Iris pigment epithelial cell (primary cell): ENCODE data around the gene CPLX1.
A peak's percentile ranks its signal among the peaks of the same experiment; 100 is the strongest.

ENCODE experiments used
- DNase-seq: peaks from one replicate; pipeline ENCODE4 v3.0.0-alpha.2; 2011; ENCODE audit warnings: low read depth

Gene CPLX1

DNA sequence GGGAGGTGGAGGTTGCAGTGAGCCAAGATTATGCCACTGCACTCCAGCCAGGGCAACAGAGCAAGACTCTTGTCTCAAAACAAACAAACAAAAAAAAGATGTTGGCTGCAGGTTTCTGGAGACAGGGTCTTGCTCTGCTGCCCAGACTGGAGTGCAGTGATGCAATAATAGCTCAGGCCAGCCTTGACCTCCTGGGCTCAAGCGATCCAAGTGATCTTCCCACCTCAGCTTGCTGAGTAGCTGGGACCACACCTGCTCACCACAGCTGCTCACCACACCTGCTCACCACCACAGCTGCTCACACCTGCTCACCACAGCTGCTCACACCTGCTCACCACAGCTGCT lies 29.9 kb upstream of the CPLX1 start:
- no peak for DNase-seq

DNA sequence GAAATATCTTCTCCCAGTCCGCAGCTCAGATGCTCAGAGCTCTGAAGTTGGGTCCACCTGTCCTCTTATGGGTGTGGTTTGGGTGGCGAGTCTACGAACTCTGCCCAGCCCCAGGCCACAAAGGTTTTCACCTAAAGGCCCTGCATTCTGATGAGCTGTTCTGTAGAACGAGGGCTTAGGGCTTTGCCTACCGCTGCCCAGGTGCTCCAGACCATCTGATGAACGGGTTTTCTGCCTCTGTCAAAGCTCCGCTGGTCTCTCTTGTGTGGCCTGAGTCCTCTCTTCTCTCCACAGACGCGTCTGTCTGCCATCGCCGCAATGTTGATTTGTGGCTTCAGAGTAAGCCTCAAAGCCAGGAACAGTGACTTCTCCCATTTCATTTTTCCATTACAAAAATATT lies 28.4 kb upstream of the CPLX1 start:
- DNase-seq, result no peak

DNA sequence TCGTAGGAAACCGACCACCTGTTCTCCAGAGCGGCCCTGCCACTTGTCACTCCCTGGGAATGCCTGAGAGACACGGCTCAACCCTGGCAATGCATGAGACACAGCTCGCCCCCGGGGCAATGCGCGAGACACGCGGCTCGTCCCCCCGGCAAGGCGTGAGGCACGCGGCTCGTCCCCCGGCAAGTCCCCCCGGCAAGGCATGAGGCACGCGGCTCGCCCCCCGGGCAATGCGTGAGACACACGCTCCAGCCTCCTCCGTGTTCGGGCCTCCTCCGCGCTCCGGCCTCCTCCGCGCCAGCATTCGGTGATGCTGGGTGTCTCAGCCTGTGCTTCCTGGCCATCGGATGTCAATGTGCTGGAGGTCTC lies 27.5 kb upstream of the CPLX1 start:
- no peak for DNase-seq

DNA sequence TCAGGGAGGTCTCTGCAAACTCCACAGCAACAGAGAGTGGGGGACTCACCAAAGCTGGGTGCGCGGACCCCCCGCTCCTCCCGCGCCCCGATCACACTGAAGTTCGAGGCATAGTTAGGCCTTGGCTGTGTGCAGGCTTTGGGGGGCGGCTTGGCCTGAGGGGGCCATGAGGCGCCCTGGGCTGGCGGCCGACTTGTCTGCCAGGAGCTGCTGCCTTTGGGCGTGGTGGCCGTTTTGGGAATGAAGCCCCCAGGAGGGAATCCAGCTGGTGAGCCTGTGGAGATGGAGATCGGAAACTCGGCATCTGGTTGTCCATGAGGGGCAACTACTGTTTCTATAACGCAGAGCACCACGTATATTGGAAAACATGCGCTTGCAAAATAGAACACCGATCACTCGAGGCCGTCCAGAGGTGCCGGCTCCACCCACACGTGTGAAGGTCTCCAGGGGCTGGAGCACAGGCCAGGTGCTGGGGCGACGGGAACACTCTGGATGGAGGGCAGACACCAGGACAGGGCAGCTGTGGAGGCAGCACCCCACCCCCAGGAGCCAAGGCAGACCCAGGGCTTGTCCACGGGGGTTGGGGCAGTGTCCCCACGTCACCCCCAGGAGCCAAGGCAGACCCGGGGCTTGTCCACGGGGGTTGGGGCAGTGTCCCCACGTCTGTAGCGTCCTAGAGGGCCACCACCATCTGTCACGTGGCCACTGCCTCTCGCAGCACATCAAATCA lies 25.9 kb upstream of the CPLX1 start:
- no peak for DNase-seq

DNA sequence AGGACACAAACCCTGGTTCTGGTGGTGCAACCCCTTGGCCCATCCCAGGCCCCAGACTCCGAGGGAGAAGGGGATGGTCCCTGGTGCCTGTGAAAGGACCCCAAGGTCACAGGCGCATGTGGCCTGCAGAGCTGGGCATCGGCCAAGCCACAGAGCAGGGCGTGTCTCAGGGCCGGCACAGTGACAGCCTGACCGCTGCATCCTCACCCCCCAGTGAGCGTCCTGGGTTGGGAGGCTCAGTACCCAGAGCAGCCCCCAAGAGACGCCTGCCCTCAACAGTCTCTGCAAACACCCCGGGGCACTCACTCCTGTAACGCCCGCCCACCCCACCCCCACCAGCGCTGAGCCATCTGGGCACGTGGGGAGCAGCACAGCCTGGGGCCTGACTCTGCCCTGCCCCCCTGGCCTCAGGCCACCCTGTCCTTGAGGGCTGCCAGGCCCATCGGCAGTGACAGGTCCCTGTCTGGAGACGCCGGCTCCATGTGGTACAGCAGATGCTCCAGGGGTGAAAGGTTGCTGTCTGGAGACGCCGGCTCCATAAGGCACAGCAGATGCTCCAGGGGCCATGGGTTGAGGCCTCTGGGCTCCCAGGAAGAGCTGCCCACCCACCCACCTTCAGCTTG lies 24.5 kb upstream of the CPLX1 start:
- DNase-seq, result no peak

DNA sequence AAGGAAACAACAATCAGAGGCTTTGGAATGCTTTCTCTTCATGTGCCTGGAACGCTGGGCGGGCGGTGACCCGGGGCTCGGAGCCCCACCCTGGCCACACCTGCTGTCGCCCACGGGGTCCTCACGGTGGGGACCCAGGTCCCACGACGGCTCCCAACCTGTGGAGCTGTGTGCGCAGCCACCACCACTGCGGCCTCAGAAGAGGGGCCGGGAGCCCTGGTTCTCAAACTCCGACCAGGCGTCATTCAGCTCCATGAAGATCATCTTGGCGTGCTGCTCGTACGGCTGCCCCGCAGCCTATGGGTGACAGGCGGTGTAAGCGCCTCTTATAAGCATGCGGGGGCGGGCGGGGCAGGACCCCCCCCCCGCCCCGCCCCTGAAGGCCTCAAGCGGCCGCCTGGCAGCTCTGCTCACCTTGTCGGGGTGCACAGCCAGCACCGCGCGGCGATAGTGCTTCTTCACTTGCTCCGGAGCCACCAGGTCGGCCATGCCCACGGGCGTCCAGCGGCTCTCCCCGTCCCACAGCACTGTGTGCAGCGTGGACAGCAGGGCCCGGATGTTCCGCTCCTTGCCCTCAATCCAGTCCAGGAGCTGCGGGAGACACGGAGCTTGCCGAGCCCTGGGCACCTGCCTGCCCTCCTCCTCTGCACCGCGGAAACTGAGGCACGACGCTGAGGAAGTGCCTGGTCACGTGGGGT lies 23.7 kb upstream of the CPLX1 start:
- no peak for DNase-seq

DNA sequence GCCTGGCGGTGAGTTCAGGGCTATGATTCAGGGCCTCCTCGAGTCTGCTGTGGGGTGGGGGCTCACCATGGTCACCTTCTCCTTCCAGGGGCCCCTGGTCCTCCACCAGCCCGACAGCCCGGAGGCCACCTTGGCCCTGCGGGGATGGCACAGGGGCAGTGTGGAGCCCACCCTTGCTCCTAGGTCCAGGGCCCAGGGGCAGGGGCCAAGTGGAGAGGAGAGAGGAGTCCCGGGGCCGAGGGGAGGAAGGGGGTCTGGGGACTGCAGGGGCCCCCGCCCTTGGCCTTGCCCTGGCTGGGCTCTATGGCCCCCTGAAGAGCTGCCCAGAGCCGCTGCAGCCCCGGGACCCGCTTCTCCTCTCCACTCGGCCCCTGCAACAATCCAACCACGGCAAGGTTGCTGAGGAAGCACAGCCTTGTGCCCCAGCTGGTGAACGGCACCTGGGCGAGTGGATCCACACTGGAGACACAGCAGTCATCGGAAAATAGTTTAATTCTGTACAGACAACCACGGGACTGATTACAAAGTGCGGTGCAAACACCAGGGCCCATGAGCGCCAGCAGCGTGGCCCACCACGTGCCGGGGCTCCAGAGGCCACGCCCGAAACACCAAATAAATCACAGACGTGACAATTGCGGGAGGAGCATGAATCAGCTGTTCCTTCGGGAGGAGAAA lies 23.0 kb upstream of the CPLX1 start:
- DNase-seq, result no peak

DNA sequence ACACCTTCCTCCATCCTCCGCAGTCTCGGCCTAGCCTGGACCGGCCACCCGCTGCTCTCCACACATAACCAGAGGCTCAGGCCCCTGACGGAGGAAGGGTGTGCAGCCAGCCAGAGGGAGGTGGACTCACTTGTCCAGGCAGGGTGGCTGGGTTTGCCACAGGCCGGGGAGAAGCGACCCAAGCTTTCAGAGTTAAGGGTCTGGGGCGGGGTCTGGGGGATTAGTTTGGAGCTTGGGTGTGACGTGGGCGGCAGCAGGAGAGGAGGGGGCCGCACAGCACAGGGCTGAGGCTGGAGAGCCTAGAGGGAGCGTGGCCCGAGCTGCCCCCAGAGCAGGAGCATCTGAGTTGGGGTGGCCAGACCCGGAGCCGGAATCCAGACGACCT lies 22.4 kb upstream of the CPLX1 start:
- DNase-seq, result no peak

DNA sequence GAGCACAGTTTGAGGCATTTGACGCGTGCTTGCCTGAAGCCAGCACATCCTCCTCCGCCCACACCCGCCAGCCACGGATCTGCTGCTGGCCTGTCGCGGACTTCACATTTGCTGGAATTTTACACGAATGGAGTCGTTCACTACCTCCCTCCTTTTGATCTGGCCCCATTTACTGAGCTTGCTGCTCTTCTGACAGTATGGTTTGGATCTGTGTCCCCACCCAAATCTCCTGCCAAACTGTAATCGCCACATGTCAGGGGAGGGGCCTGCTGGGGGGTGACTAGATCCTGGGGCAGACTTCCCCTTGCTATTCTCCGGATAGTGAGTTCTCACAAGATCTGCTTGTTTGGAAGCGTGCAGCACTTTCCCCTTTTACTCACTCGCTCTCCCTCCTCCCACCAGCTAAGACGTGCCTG lies 19.9 kb upstream of the CPLX1 start:
- DNase-seq, result peak; percentile 32

DNA sequence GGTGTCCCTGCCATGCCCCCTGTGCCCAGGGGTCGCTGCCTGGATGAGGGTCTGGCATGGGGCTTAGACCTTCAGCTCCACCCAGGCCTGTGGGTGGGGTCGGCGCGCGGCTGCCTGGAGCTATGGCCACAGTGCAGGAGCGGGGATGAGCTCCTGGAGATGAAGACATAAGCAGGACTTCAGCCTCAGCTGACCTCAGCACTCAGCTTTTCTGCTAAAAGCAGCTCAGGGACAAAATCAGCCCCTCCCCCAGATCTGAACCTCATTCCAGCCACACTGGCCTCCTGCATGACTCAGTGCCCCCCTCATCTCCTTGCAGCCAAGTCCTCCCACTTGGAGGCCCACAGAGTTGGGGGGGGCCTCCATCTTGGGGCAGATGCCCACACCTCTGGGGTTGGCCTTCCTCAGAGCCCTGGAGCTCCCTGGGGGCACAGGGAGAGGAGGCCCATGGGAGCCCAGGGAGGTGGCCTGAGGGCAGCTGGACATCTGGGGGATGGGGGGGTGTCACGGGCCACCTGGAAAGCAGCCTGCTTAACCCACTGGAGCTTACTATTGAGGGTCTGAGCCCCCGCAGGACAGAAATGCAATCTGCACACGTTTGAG lies 19.4 kb upstream of the CPLX1 start:
- peak; percentile 58 for DNase-seq

DNA sequence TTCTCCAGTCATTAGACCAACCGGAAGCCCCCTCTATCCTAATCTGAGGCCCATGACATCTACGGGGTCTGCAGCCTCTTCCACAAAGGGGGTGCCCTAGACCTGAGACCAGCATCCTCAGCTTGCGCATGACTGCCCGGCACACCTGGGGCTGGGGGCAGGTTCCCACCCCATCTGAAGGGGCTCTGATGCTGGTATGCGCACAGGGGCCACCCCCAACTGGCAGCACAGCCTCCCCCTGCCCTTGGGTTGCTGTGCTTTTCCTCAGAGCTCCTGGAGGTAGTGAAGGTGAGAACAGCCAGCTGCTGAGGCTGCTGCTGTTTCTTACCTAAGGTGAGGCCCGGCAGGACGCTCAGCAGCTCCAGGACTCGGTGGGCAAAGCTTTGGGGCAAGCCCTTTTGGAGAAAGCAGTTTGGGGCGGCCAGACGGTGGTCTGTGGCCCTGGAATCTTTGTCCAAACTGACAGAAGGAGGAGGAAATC lies 18.9 kb upstream of the CPLX1 start:
- DNase-seq, result no peak

DNA sequence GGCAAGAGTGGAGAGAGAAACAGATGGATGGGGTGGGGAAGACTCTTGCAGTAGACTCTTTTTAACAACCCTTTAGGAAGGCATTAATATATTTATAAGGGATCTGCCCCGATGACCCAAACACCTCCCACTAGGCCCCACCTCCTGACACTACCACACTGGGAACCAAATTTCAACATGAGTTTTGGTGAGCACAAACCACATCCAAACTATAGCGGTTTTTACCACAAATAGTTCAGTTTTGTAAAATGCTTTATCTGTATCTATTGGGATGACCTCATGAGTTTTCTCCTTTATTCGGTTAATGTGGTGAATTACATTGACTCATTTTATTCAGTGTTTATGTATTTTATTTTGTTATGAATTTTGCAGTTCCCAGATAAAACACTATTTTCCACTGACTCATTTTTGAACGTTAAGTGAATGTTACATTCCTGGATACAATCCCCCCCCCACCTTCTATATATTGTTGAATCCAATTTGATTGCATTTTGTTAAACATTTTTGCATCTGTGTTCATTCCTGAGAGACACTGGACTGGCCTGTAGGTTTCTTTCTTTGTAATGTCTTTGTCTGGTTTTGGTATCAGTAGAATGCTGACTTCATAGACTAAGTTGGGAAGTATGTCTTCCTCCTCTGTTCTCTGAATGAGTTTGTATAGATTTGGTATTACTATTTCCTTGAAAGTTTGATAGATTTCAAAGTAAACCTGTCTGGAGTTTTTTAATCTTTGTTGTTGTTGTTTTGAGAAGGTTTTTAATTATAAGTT lies 13.9 kb upstream of the CPLX1 start:
- no peak for DNase-seq

DNA sequence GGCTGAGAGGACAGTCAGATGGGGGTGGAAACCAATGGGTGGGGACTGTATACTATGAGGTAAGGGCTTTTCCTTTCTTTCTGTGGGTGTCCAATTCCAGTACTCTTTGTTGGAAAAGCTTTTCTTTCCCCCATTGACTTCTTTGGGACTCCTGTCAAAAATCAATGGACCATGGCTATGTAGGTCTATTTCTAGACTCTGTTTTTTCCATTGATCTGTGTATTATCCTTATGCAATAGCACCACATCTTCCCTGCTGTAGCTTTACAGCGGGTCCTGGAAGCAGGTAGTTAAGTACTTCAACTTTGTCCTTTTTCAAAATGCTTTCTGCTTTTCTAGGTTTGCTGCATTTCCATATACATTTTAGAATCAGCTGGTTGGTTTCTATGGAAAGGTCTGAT lies 11.8 kb upstream of the CPLX1 start:
- no peak for DNase-seq

DNA sequence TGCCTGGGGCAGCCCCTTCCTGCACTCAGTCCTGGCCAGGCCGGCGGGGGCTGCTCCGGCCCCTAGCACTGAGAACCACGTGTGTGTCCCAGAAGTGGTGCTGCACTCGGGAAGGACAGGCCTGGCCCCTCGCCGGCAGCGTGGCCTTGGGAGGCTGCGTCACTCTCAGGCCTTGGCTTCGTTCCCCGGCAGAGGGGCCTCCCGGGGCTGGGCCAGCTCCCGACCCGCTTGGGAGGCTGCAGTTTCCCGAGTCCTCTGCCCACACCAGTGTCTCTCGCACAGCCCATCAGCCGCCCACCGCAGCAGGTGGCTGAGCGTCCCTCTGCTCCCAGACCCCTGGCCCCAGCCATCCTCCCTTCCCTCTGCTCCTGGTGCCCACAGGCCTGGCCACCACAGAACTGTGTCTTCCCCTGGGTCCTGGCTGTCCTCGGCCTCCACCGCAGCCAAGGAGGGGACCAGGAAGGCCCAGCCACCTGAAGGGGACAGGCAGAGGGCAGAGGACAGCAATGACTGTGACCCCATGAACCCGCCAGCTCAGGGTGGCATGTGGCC lies 10.9 kb upstream of the CPLX1 start:
- DNase-seq, result no peak

DNA sequence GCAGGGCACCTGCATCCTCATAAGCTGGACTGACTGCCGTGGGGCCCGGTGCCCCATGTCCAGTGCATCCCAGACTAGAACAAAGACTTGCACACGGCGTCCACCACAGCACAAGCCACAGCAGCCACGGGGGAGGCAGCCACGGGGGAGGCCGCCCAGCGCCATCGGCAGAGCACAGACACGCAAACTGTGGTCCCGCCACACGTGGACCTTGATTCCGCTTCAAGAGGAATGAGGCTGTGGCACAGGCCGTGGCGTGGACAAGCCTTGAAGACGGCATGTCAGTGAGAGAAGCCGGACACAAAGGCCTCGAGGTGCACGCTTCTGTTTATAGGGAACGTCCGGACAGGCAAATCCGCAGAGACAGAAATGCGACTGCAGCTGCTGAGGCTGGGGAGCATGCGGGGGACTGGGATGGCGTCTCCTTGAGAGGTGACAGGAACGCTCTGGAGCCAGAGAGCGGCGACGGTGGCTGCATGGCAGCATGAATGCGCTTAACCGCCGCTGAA lies 10.1 kb upstream of the CPLX1 start:
- no peak for DNase-seq

DNA sequence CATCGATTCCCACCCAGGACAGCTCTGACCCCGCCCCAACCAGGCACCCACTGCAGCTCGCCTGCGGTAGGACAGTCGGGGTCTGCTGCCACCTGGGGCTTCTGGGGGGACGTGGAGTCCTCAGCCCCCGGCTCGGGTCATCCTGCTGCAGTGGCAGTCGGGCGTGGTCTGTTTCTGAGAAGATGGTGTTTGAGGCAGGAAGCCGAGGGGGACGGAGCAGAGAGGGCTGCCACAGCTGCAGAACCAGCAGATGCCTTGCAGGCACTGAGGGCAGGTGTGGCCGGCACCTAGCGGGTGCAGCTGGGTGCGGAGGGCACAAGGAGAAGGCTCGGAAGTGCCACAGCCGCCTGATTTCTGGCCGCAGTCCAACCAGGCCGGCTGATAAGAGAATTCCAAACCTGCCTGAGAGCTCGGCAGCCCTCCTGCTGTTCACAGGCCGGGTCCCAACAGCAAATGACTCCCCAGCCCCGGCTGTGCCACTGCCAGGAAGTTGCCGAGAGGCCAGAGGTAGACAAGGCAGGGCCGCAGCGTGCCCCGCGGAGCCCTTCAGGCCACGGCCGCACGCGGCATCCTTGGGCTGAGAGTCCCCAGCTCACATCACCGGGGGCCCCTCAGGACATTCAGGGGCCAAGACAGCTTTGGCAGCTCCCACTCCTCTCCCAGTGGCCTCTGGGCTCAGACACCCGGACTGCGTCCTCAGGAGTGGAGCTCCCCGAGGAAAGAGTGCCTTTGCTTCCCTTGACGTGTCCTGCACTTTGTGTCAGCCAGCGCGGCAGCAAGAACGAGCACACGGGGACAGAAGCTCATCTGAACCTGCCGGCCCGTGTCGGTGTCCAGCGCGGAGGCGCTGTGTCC lies 9.4 kb upstream of the CPLX1 start:
- no peak for DNase-seq

DNA sequence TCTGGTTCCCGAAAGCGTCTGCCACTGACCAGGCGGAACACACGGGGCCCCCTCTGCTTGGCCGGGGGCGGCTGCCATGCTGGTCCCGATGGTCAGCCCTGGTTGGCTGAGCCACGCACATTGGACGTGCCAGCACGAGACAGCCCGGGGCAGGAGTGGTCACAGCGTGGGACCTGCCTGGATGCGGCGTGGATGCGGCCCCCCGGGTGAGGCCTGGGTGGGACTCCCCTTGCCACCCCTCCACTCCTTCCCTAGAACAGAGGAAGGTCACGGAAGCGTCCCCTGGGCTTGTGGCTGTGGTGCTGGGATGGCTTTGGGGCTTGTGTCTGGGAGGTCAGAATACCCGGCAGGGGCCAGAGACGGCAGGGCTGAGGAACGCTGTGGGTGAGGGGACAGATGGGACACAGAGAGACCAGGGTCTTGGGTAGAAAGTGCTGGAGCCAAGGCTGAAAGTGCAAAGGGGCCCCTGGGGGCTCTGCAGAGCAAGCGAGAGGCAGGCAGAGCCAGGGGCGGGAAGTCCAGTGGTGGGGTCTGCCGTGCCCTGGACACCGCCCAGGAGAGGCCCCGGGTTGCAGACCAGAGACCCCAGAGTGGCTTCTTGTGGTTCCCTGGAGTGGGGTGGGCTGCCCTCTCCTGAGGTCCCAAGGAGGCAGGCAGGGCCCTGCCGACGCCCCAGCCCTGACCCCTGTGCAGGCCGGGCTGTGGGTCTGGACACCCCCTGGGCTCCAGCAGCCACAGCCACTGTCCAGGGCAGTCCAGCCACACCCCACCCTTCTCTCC lies 8.6 kb upstream of the CPLX1 start:
- DNase-seq, result no peak

DNA sequence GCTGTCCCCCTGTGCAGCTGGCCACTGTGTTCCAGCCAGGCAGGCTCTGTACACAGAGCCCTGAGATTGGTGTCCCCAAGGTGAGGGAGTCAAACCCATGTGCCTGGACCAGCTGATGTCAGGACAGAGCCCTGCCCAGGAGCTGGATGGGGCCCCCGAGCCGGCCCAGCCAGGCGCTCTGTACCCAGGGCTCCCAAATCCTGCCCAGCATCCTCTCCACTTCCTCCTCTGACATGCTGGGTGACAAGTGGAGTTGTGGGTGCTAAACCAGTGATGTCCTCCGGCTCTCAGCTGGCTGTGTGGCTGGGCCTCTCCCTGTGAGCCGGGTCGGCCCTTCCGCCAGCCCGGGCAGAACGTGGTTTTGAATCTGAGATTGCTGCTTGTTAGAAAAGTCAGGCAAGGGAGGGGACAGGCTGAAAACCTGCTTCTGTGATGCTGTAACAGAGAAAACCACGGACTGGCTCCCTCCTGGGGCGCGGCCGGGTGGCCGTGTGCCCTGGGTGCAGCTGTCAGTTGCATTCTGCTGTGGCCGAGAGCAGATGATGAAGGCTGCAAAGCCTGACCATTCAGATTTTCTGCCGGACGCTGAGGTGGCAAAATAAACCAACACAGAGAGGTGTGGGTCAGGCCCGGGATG lies 7.9 kb upstream of the CPLX1 start:
- DNase-seq, result no peak

DNA sequence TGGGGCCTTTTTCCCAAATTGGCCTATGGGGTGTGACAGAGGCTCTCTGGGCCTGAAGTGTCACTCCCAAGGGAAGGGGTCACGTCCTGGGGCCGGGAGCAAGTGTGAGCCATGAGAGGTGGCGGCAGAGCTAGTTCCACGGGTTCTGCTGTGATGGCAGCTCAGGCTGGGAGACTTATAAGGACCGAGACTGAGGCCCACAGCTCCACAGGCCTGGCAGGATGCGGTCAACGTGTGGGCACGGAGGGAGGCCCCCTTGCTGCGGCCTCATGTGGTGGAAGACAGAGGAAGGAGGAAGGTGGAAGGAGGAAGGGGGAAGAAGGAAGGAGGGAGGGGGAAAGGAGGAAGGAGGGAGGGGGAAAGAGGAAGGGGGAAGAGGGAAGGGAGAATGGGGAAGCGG lies 7.2 kb upstream of the CPLX1 start:
- no peak for DNase-seq
